ENCODE results near the gene SMPD2.
A peak's percentile ranks its signal among the peaks of the same experiment; 100 is the strongest.
"Not testable (repeated sequence)": the region's sequence is repeated elsewhere in the genome, so short reads cannot be mapped to it uniquely, and the experiment has no call there.

SMPD2 gene

GRCh38 chr6:109447087-109447486, 6.6 kb downstream of the SMPD2 start:
- DNase-seq: no peak

- DNase-seq: no peak
Observed at GRCh38 chr6:109447878-109448555, 7.5 kb downstream of the SMPD2 start.

- DNase-seq: no peak
Observed at GRCh38 chr6:109448615-109449014, 8.1 kb downstream of the SMPD2 start.

GRCh38 chr6:109449064-109449794, 8.7 kb downstream of the SMPD2 start:
- no peak for DNase-seq

GRCh38 chr6:109449795-109450673, 9.5 kb downstream of the SMPD2 start:
- DNase-seq: no peak

- DNase-seq: no peak
Observed at GRCh38 chr6:109450801-109451200, 10.3 kb downstream of the SMPD2 start.

GRCh38 chr6:109451376-109451775, 10.9 kb downstream of the SMPD2 start:
- no peak for DNase-seq

GRCh38 chr6:109452181-109452580, 11.7 kb downstream of the SMPD2 start:
- DNase-seq: no peak

GRCh38 chr6:109453156-109453555, 12.6 kb downstream of the SMPD2 start:
- no peak for DNase-seq

GRCh38 chr6:109453594-109454495, 13.3 kb downstream of the SMPD2 start:
- no peak for DNase-seq

GRCh38 chr6:109454496-109455436, 14.2 kb downstream of the SMPD2 start:
- no peak for DNase-seq

GRCh38 chr6:109455437-109456110, 15.1 kb downstream of the SMPD2 start, which contains the start of gene MICAL1:
TSS of gene MICAL1 (minus strand) at chr6:109455772. CDS start at chr6:109454196, 1,576 bp downstream.
- DNase-seq: peak; percentile 42

GRCh38 chr6:109456111-109456583, 15.6 kb downstream of the SMPD2 start:
- DNase-seq: no peak

GRCh38 chr6:109456710-109457561, 16.4 kb downstream of the SMPD2 start:
- DNase-seq: no peak

- no peak for DNase-seq
Observed at GRCh38 chr6:109457562-109457996, 17.1 kb downstream of the SMPD2 start.

GRCh38 chr6:109458774-109459531, 18.4 kb downstream of the SMPD2 start:
- no peak for DNase-seq

- DNase-seq: no peak
Observed at GRCh38 chr6:109460161-109460829, 19.8 kb downstream of the SMPD2 start.

- DNase-seq: not testable (repeated sequence)
Observed at GRCh38 chr6:109461205-109461604, 20.7 kb downstream of the SMPD2 start.

Data from COR-L47 (cell line).